ENCODE data around the gene LHFPL6.

The LHFPL6 gene

GRCh38 chr13:39552246-39552645, 50.7 kb downstream of the LHFPL6 start:
- TF ChIP-seq EGR1 (IDR thresholded peaks at IDR 0.05): no peak
- TF ChIP-seq CEBPB (IDR thresholded peaks at IDR 0.05): no peak
- no peak for TF ChIP-seq NFIC (IDR thresholded peaks at IDR 0.05)
- TF ChIP-seq MAX (IDR thresholded peaks at IDR 0.05): no peak
- no peak for TF ChIP-seq YY1 (IDR thresholded peaks at IDR 0.05; ENCODE audit: low read depth)
- no peak for TF ChIP-seq TCF12 (IDR thresholded peaks at IDR 0.05; ENCODE audit: low read depth)
- TF ChIP-seq TEAD4 (IDR thresholded peaks at IDR 0.05): no peak
- no peak for TF ChIP-seq REST (IDR thresholded peaks at IDR 0.05; ENCODE audit: low read depth)
- no peak for TF ChIP-seq RAD21 (IDR thresholded peaks at IDR 0.05; ENCODE audit: low read depth)
- no peak for TF ChIP-seq USF1 (IDR thresholded peaks at IDR 0.05)
- no peak for TF ChIP-seq TAF1 (IDR thresholded peaks at IDR 0.05; ENCODE audit: low read depth)

GRCh38 chr13:39550931-39551330, 52.1 kb downstream of the LHFPL6 start:
- no peak for TF ChIP-seq YY1 (IDR thresholded peaks at IDR 0.05; ENCODE audit: low read depth)
- TF ChIP-seq TEAD4 (IDR thresholded peaks at IDR 0.05): no peak
- TF ChIP-seq TCF12 (IDR thresholded peaks at IDR 0.05; ENCODE audit: low read depth): no peak
- TF ChIP-seq USF1 (IDR thresholded peaks at IDR 0.05): no peak
- no peak for TF ChIP-seq TAF1 (IDR thresholded peaks at IDR 0.05; ENCODE audit: low read depth)
- no peak for TF ChIP-seq CREB1 (IDR thresholded peaks at IDR 0.05; ENCODE audit: low read depth)
- no peak for TF ChIP-seq EGR1 (IDR thresholded peaks at IDR 0.05)
- no peak for TF ChIP-seq ZBTB7A (IDR thresholded peaks at IDR 0.05; ENCODE audit: low read depth)
- no peak for TF ChIP-seq CEBPB (IDR thresholded peaks at IDR 0.05)
- TF ChIP-seq FOXM1 (IDR thresholded peaks at IDR 0.05; ENCODE audit: borderline replicate concordance, low read depth): no peak
- TF ChIP-seq MAX (IDR thresholded peaks at IDR 0.05): no peak
- no peak for TF ChIP-seq NFIC (IDR thresholded peaks at IDR 0.05)

GRCh38 chr13:39547108-39547507, 55.9 kb downstream of the LHFPL6 start:
- no peak for TF ChIP-seq NFIC (IDR thresholded peaks at IDR 0.05)
- TF ChIP-seq EGR1 (IDR thresholded peaks at IDR 0.05): no peak
- TF ChIP-seq RAD21 (IDR thresholded peaks at IDR 0.05; ENCODE audit: low read depth): no peak
- TF ChIP-seq EP300 (IDR thresholded peaks at IDR 0.05; ENCODE audit: borderline replicate concordance): no peak
- TF ChIP-seq MAX (IDR thresholded peaks at IDR 0.05): no peak
- TF ChIP-seq FOXM1 (IDR thresholded peaks at IDR 0.05; ENCODE audit: borderline replicate concordance, low read depth): no peak
- no peak for TF ChIP-seq TAF1 (IDR thresholded peaks at IDR 0.05; ENCODE audit: low read depth)
- no peak for TF ChIP-seq CEBPB (IDR thresholded peaks at IDR 0.05)
- no peak for TF ChIP-seq REST (IDR thresholded peaks at IDR 0.05; ENCODE audit: low read depth)
- no peak for TF ChIP-seq ZBTB7A (IDR thresholded peaks at IDR 0.05; ENCODE audit: low read depth)
- no peak for TF ChIP-seq TEAD4 (IDR thresholded peaks at IDR 0.05)
- TF ChIP-seq YY1 (IDR thresholded peaks at IDR 0.05; ENCODE audit: low read depth): no peak
- no peak for TF ChIP-seq USF1 (IDR thresholded peaks at IDR 0.05)
- no peak for TF ChIP-seq TCF12 (IDR thresholded peaks at IDR 0.05; ENCODE audit: low read depth)
- TF ChIP-seq CREB1 (IDR thresholded peaks at IDR 0.05; ENCODE audit: low read depth): no peak

GRCh38 chr13:39542361-39542760, 60.6 kb downstream of the LHFPL6 start:
- no peak for TF ChIP-seq RAD21 (IDR thresholded peaks at IDR 0.05; ENCODE audit: low read depth)
- no peak for TF ChIP-seq ZBTB7A (IDR thresholded peaks at IDR 0.05; ENCODE audit: low read depth)
- TF ChIP-seq MAX (IDR thresholded peaks at IDR 0.05): no peak
- TF ChIP-seq CEBPB (IDR thresholded peaks at IDR 0.05): no peak
- TF ChIP-seq CREB1 (IDR thresholded peaks at IDR 0.05; ENCODE audit: low read depth): no peak
- TF ChIP-seq FOXM1 (IDR thresholded peaks at IDR 0.05; ENCODE audit: borderline replicate concordance, low read depth): no peak
- TF ChIP-seq EGR1 (IDR thresholded peaks at IDR 0.05): no peak

- TF ChIP-seq CREB1 (IDR thresholded peaks at IDR 0.05; ENCODE audit: low read depth): no peak
Measured at GRCh38 chr13:39540929-39541605, 61.9 kb downstream of the LHFPL6 start.
